ENCODE data around the gene NEDD8.

DNA sequence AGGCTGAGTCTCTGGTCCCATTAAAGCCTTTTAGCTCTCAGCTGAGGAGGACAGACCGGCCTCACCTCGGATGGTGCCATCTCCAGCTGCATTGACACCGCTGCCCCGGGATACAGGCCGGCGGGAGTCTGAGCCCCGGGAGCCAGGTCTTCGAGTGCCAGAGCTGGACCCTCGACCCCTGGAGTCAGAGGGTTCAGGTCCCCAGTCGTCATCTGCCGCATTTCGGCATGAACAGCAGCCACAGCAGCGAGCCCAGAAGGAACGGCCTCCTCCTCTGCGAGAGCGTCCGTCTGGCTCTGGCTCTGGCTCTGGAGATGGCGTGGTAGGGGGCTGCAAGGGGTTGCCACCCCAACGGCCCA lies 29.8 kb upstream of the NEDD8 start:
- TF ChIP-seq, protein P1, sequence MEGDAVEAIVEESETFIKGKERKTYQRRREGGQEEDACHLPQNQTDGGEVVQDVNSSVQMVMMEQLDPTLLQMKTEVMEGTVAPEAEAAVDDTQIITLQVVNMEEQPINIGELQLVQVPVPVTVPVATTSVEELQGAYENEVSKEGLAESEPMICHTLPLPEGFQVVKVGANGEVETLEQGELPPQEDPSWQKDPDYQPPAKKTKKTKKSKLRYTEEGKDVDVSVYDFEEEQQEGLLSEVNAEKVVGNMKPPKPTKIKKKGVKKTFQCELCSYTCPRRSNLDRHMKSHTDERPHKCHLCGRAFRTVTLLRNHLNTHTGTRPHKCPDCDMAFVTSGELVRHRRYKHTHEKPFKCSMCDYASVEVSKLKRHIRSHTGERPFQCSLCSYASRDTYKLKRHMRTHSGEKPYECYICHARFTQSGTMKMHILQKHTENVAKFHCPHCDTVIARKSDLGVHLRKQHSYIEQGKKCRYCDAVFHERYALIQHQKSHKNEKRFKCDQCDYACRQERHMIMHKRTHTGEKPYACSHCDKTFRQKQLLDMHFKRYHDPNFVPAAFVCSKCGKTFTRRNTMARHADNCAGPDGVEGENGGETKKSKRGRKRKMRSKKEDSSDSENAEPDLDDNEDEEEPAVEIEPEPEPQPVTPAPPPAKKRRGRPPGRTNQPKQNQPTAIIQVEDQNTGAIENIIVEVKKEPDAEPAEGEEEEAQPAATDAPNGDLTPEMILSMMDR (IDR thresholded peaks at IDR 0.05; ENCODE audit: insufficient read depth, low read depth, low read length), result no peak
- no peak for TF ChIP-seq EZH2 (IDR thresholded peaks at IDR 0.05; ENCODE audit: insufficient read depth, low read length)

Measured in astrocyte (in vitro differentiated cells and primary cell).